HG02884 (cell line): ENCODE measurements around the gene TNIK.
"Not testable (repeated sequence)": the region's sequence is repeated elsewhere in the genome, so short reads cannot be mapped to it uniquely, and the experiment has no call there.

Experiments used
- ATAC-seq: cut with Tn5 transposase; IDR thresholded peaks from one replicate; pipeline ENCODE4 v1.9.1; 2021; ENCODE audit warnings: mild to moderate bottlenecking, moderate library complexity; ENCODE audit not compliant: unreplicated experiment

The TNIK gene

GRCh38 chr3:171446801-171447578 is 13.2 kb downstream of the TNIK start:
- ATAC-seq, result no peak

GRCh38 chr3:171446301-171446700 is 13.9 kb downstream of the TNIK start:
- no peak for ATAC-seq

GRCh38 chr3:171445620-171446204 is 14.5 kb downstream of the TNIK start:
- ATAC-seq, result no peak

- ATAC-seq, result no peak
These were observed 16.1 kb downstream of the TNIK start for GRCh38 chr3:171444001-171444690.

GRCh38 chr3:171443211-171443957 is 16.8 kb downstream of the TNIK start:
- no peak for ATAC-seq

GRCh38 chr3:171442184-171442583 is 18.0 kb downstream of the TNIK start:
- ATAC-seq, result no peak

GRCh38 chr3:171441381-171441780 is 18.8 kb downstream of the TNIK start:
- no peak for ATAC-seq

- ATAC-seq, result no peak
These were observed 20.2 kb downstream of the TNIK start for GRCh38 chr3:171439996-171440395.

- ATAC-seq, result no peak
These were observed 23.0 kb downstream of the TNIK start for GRCh38 chr3:171437115-171437756.

GRCh38 chr3:171436380-171436779 is 23.8 kb downstream of the TNIK start:
- ATAC-seq, result no peak

- no peak for ATAC-seq
These were observed 24.4 kb downstream of the TNIK start for GRCh38 chr3:171435757-171436156.

- ATAC-seq, result no peak
These were observed 25.1 kb downstream of the TNIK start for GRCh38 chr3:171435143-171435542.

GRCh38 chr3:171432548-171432947 is 27.7 kb downstream of the TNIK start:
- ATAC-seq, result no peak

GRCh38 chr3:171431550-171431949 is 28.7 kb downstream of the TNIK start:
- no peak for ATAC-seq

- no peak for ATAC-seq
These were observed 29.7 kb downstream of the TNIK start for GRCh38 chr3:171430530-171430929.

- no peak for ATAC-seq
These were observed 30.6 kb downstream of the TNIK start for GRCh38 chr3:171429635-171430034.

- ATAC-seq, result no peak
These were observed 31.3 kb downstream of the TNIK start for GRCh38 chr3:171428892-171429291.

GRCh38 chr3:171428321-171428787 is 31.9 kb downstream of the TNIK start:
- no peak for ATAC-seq

- ATAC-seq, result no peak
These were observed 32.4 kb downstream of the TNIK start for GRCh38 chr3:171427771-171428320.

- not testable (repeated sequence) for ATAC-seq
These were observed 36.1 kb downstream of the TNIK start for GRCh38 chr3:171424063-171424462.
